Activated naive CD4-positive, alpha-beta T cell treated with anti-CD3 and anti-CD28 coated beads, Interleukin-2, amount 50 U/mL, for 72 hours (primary cell): ENCODE results near the gene TAOK1. TPM values are rescaled to one million over a fixed set of nuclear protein-coding genes. Genes with fewer than 3 reads are reported as not detected.

Experiments used
- ATAC-seq, 2 donors: fragments of 150-1000 bp; cut with Tn5 transposase; 2 replicates each; pipeline ENCODE4 v1.10.0; 2021; ENCODE audit warnings: mild to moderate bottlenecking in 2 of 2, moderate library complexity in 2 of 2
- DNase-seq, 2 donors: peaks; one replicate each; pipeline ENCODE4 v3.0.0; 2021 to 2022; ENCODE audit warnings: low spot score in 2 of 2
- H3K27ac Mint-ChIP-seq, 2 donors: one replicate each; pipeline ENCODE4 v1.8.0; 2022; ENCODE audit warnings: mild to moderate bottlenecking in 2 of 2, mixed read lengths in 2 of 2
- H3K36me3 Mint-ChIP-seq, 2 donors: one replicate each; pipeline ENCODE4 v1.8.0; 2022; ENCODE audit warnings: mixed read lengths in 2 of 2
- H3K9me3 Mint-ChIP-seq, 2 donors: one replicate each; pipeline ENCODE4 v1.8.0; 2022; ENCODE audit warnings: mixed read lengths in 2 of 2
- total RNA-seq, 2 donors: library from RNA; stranded (reverse); gene quantifications; one replicate each; pipeline ENCODE4 v1.2.3, GENCODE V29; 2022

Gene TAOK1
- total RNA-seq, 2 donors from 2014 or later: 31.6 to 37.9 TPM

DNA sequence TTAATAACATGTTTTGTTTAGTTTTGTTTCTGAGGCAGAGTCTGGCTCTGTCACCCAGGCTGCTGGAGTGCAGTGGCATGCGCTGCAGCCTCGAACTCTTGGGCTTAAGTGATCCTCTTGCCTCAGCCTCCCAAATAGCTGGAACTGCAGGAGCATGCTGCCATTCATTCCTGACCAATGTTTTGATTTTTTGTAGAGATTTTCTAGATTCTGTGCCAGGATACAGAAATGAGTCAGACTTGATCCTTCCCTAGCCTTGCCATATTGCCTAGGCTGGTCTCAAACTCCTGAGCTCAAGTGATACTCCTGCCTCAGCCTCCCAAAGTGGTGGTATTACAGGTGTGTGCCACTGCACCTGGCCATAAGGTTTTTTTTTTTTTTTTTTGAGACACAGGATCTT is 17.7 kb downstream of the TAOK1 start:
- Mint-ChIP-seq H3K9me3 (no peaks in the 10 kb centered on the region), H3K27ac (peak overlapping the region in 1 of 2 donors; percentile 55), H3K36me3 (peaks cover 0 to 8% of the 10 kb centered on the region in 2 donors)
- ATAC-seq (no peak), DNase-seq (no peak)

DNA sequence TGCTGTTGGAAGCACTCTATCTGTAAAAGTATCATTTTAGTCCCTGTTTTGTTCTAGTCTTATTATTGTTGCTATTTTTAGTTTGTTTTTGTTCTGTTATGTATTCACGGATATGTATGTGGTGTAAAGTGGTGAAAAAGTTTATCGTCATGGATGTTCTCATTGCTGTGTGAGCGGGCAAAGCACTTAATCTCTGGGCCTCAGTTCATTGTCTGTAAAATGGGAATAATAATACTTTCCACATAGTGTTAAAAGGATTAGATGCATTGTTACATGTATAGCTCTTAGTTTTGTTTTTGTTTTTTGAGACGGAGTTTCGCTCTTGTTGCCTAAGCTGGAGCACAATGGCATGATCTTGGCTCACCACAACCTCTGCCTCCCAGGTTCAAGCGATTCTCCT is 19.8 kb downstream of the TAOK1 start:
- no peaks in the 10 kb centered on the region for H3K9me3 Mint-ChIP-seq
- no peak for ATAC-seq

DNA sequence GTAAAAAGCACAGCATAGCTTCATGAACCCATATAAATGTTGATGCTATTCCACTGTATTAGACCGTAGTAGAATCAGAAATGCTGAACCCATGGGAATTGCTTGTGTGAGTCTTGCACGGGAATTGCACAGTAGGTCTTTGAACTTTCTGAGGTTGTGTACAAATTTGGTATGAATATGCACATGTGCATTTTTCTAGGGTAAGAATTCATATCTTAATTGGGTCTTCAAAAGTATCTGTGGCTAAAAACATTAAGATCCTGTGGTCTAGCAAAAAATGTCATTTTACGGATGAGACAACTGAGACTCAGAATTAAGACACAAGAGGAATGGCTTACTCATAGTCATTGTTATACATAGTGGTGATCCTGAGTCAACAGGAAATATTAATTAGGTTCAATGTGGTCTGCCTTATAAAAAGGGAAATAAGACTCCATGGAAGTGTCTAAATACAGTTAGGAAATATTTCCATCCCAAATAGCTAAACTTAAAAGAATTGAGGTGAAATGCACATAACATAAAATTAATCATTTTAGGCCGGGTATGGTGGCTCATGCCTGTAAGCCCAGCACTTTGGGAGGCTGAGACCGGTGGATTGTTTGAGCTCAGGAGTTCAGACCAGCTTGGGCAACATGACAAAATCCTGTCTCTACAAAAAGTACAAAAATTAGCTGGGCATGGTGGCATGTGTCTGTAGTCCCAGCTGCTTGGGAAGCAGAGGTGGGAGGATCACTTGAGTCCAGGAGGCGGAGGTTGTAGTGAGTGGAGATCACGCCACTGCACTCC is 22.8 kb downstream of the TAOK1 start:
- Mint-ChIP-seq H3K36me3 (no peaks in the 10 kb centered on the region), H3K27ac (peak overlapping the region in 1 of 2 donors; percentile 3), H3K9me3 (no peaks in the 10 kb centered on the region)
- ATAC-seq: peak; percentile 64 to 74
- DNase-seq: no peak

More for the DNA sequence above, 19.8 kb downstream of the TAOK1 start:
- no peaks in the 10 kb centered on the region for H3K36me3 Mint-ChIP-seq
- H3K27ac Mint-ChIP-seq: no peak overlapping the region
- no peak for DNase-seq

DNA sequence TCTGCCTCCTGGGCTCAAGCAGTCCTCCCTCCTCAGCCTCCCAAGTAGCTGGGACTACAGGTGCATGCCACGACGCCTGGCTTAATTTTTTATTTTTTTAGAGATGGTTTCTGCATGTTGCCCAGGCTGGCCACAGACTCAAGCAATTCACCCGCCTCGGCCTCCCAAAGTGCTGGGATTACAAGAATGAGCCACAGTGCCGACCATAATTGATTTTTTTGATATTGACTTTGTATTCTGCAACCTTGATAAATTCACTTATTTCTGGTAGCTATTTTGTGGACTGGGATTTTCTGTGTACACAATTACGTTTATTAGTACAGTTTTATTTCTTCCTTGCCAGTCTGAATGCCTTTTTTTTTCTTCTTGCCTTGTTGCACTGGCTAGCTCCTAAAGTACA is 30.0 kb downstream of the TAOK1 start:
- no peak for DNase-seq
- no peaks in the 10 kb centered on the region for H3K9me3 Mint-ChIP-seq
- ATAC-seq: no peak
- H3K27ac Mint-ChIP-seq: peak overlapping the region; percentile 71 to 79
- H3K36me3 Mint-ChIP-seq: peaks cover 0 to 5% of the 10 kb centered on the region in 2 donors

DNA sequence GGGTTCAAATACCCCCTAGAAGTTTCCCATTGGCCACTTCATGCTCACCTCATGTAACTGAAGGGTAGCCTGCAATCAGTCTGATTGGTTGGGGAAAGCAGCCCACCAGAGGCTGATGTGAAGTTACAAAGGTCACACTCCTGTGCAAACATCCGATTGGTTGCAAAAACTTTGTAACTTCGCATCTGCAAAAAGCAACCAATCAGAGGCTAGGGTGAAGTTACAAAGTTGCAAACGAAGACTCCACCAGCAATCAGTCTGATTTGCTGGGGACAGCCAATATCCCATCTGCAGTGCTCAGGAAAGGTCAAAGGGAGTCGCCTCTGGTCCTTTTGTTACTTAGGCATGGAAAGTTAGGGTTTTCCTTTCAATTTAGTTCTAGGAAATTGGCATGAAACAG is 40.1 kb downstream of the TAOK1 start:
- Mint-ChIP-seq H3K27ac (no peak overlapping the region), H3K9me3 (no peaks in the 10 kb centered on the region), H3K36me3 (peaks cover 0 to 5% of the 10 kb centered on the region in 2 donors)
- DNase-seq: no peak
- ATAC-seq: no peak

DNA sequence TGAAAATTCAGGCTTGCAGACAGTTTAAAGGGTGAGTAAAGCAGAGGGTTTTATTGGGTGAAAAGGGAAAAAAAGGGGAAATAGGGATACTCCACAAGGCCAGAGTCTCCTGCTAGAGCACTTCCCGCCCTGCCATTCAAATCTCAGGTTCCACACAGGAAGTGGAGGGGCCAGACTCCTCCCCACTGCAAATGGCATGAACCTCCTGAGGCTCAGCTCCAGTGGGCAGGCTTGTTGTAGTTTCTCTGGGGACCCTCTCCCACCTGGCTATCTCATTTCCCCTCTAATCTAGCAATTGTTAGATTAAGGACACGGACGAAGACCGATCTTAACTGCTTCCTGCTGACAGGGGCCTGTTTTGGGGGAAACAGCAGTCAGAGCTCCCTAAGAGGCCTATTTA is 43.4 kb downstream of the TAOK1 start:
- peak overlapping the region in 1 of 2 donors; percentile 18 for H3K27ac Mint-ChIP-seq
- DNase-seq (no peak), ATAC-seq (no peak)
- no peaks in the 10 kb centered on the region for H3K36me3 Mint-ChIP-seq
- no peaks in the 10 kb centered on the region for H3K9me3 Mint-ChIP-seq

DNA sequence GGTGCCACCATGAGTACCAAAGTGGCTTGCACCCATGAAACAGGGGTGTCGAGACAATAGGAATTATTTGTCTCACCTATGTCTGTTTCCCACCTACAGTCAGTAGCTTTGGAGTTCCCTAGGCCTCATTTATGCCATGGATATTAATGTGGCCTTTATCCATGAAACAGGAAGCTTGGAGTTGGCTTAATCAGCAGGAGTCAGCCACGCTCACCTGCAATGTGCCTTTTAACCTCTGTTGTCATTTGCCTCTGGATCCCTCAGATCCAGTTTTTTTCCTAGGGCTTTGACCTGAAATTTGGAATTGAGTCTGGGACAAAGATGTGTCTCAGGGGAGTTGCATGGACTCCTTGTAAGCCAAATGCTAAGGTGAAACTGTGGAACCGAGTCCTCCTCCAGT is 44.4 kb downstream of the TAOK1 start:
- DNase-seq (no peak), ATAC-seq (no peak)
- Mint-ChIP-seq H3K36me3 (no peaks in the 10 kb centered on the region), H3K27ac (no peak overlapping the region), H3K9me3 (no peaks in the 10 kb centered on the region)

DNA sequence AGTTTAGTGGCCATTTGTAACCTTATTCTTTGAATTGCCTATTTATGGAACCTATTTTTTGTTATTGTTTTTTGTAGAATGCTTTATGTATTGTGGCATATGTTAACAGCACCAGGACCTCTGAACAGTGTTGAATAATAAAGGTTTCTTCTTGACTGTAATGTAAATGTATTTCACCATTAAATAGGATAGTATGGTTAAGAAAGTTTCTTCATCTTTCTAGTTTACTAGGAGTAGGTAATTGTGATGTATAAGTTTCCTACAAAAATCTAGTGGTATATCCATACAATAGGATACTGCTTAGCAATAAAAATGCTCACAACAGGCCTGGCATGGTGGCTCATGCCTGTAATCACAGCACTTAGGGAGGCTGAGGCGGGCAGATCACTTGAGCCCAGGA is 52.3 kb downstream of the TAOK1 start:
- Mint-ChIP-seq H3K9me3 (no peaks in the 10 kb centered on the region), H3K36me3 (peaks cover 0 to 4% of the 10 kb centered on the region in 2 donors), H3K27ac (no peak overlapping the region)
- ATAC-seq (no peak), DNase-seq (no peak)

DNA sequence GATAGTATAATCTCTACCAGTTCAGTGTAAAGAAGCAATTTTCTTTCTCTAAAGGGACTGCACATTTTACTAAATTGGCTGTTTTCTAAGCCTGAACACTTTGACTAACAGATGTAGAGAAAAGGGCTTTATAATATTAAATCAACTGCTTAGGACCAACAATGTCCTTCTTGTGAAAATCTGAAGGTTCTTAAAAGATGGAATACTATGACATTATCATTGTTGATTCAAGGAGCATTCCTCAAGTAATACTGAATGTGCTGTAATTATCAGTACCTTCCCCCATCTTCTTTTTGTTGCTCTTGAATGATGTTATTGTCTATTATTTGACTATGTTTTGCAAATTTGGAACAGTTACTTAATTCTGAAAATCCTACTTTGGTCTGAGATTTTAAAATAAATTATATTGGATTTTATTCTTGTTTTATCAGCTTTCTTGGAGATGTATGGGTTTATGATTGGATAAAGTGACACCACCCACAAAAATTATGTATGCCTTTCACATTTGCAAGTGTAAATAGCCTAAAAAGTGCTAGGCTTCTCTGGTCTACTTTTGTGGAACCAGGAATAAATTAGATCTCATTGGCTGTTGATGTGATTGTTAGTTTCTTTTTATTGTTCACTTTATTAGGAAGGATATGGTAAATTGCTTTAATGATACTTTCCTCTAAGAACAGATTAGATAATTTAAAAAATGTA is 53.0 kb downstream of the TAOK1 start:
- DNase-seq (no peak), ATAC-seq (no peak)
- no peaks in the 10 kb centered on the region for H3K9me3 Mint-ChIP-seq
- H3K27ac Mint-ChIP-seq: no peak overlapping the region
- peaks cover 0 to 4% of the 10 kb centered on the region in 2 donors for H3K36me3 Mint-ChIP-seq

DNA sequence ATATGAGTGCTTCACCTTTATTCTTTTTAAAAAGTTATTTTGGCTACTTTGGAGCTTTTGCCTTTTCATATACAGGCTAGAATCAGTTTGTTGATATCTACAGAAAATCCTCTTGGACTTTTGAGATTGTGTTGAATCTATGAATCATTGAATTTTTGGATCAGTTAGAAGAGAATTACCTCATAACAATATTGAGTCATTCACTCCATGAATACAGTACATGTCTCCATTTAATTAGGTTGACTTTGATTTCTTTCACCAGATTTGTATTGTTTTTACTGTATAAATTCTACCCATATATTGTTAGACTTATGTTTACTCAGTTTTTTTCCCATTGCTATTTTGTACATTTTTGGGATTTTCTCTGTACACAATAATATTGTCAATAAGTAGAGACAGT is 54.4 kb downstream of the TAOK1 start:
- ATAC-seq: peak; percentile 45 to 49
- Mint-ChIP-seq H3K36me3 (peaks cover 0 to 4% of the 10 kb centered on the region in 2 donors), H3K9me3 (no peaks in the 10 kb centered on the region), H3K27ac (no peak overlapping the region)
- DNase-seq: no peak

DNA sequence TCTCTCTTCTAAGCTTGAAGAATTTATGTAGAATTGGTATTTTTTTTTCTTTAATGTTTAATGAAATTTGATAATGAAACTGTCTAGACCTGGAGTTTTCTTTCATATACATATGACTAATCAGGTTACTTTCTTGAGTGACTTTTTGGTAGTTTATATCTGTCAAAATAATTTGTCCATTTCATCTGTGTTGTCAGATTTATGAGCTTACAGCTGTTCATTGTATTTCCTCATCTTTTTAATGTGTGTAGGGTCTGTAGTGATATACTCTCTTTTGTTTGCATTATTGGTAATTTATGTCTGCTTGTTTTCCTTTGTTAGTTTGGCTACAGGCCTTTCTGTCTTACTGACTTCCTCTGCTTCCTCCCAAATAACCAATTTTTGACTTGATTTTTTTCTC is 55.7 kb downstream of the TAOK1 start:
- H3K27ac Mint-ChIP-seq: peak overlapping the region in 1 of 2 donors; percentile 75
- H3K9me3 Mint-ChIP-seq: no peaks in the 10 kb centered on the region
- no peak for ATAC-seq

DNA sequence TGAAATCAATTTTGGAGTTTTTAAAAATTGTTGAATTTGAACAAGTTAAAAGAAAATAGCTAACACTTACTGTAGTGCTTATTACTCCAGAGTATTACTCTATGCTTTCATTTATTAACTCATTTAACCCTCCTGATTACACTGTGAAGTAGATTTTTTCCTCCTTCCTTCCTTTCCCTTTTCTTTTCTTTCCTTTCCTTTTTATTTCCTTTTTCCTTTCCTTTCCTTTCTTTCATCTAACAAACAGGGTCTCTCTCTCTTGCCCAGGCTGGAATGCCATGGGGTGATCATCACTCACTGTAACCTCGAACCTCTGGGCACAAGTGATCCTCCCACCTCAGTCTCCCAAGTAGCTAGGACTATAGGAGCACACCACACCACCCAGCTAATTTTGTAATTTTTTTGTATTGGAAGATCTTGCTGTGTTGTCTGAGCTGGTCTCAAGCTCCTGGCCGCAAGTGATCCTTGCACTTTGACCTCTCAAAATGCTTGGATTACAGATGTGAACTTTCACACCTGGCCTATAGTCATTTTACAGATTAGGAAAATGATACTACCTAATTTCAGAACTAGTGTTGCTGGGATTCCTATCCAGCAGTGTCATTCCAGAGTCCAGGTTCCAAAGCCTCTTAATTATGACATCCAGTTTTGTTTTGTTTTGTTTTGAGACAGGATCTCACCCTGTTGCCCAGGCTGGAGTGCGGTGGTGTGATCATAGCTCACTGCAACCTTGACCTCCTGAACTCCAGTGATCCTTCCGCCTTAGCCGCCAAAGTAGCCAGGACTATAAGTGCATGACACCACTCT is 59.9 kb downstream of the TAOK1 start:
- ATAC-seq: no peak
- H3K9me3 Mint-ChIP-seq: no peaks in the 10 kb centered on the region
- no peak for DNase-seq
- peaks cover 12 to 30% of the 10 kb centered on the region in 2 donors for H3K36me3 Mint-ChIP-seq
- peak overlapping the region; percentile 0 to 66 for H3K27ac Mint-ChIP-seq

More for the DNA sequence above, 55.7 kb downstream of the TAOK1 start:
- DNase-seq: no peak
- H3K36me3 Mint-ChIP-seq: peaks cover 0 to 4% of the 10 kb centered on the region in 2 donors

DNA sequence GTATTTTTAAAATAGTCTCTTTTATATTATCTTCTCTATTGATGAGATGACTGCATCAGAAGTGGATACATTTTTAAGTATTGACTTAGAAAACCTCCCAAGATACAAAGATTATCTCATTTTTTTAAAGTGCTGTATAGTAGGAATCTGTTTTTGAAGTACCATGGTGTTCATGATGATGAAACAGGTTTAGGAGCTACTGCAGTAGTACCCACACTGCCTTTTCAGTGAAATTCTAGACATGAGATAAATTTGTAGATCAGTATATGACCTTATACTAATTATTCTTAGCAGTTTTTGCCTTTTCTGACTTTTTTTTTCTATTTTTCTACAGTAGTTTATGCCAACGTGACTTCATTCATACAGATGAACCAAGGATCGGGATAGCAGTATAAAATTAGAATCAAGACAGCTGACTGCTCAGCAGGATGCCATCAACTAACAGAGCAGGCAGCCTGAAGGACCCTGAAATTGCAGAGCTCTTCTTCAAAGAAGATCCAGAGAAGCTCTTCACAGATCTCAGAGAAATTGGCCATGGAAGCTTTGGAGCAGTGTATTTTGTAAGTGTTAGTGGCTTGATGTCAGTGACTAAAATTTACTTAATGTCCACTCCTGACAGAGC is 61.1 kb downstream of the TAOK1 start:
- H3K36me3 Mint-ChIP-seq: peaks cover 12 to 30% of the 10 kb centered on the region in 2 donors
- H3K9me3 Mint-ChIP-seq: no peaks in the 10 kb centered on the region
- H3K27ac Mint-ChIP-seq: peak overlapping the region; percentile 8 to 37
- DNase-seq (no peak), ATAC-seq (no peak)

DNA sequence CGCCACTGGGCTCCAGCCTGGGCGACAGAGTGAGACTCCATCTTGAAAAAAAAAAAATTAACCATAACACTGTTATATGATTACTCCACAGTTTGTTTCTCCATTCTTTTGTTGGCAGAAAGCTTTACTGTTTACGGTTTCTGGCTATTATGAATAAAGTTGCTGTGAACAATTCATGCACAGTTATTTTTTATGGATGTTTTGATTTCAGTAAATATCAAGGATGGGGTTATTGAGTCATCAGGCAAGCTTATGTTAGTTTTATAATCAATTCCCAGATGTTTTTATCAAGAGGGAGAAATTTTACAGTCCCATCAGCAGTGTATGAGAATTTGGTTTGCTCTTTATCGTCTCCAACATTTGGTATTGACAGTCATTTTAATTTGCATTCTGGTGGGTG is 67.9 kb downstream of the TAOK1 start:
- no peak for ATAC-seq
- DNase-seq: no peak
- Mint-ChIP-seq H3K36me3 (peaks cover 6 to 19% of the 10 kb centered on the region in 2 donors), H3K27ac (no peak overlapping the region), H3K9me3 (no peaks in the 10 kb centered on the region)

DNA sequence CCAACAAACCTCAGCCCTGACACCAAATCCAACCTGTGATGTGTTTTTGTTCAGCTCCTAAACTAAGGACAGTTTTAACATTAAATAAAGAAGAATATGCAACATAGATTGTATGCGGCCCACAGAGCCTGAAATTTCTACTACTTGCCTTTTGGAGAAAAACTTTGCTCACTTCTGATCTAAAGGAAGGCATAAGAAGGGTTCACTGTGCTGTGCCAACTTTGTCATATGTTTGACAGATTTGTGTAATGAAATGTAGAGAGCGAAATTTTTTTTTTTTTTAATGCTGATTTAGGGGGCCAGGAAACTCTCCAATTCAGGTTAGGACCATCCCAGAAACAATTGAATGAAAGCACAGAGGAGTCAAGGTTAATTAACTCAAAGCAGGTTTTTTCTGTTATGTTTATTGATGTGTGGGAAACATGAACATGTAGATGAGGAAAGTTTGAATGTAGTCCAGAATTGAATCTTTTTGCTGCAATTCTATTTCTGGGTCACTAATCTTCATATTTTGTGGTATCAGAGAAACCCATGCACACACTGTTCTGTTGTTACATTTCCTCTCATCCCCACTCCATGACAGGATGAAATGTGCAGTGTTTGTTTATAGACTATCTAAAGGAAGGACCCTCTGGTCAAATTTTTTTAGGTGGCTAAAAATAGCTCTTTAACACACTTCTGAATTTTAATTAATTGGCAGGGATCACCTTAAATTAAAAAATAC is 71.5 kb downstream of the TAOK1 start:
- ATAC-seq: no peak
- H3K36me3 Mint-ChIP-seq: peaks cover 0 to 8% of the 10 kb centered on the region in 2 donors
- DNase-seq: no peak
- H3K27ac Mint-ChIP-seq: peak overlapping the region in 1 of 2 donors; percentile 62
- H3K9me3 Mint-ChIP-seq: no peaks in the 10 kb centered on the region

DNA sequence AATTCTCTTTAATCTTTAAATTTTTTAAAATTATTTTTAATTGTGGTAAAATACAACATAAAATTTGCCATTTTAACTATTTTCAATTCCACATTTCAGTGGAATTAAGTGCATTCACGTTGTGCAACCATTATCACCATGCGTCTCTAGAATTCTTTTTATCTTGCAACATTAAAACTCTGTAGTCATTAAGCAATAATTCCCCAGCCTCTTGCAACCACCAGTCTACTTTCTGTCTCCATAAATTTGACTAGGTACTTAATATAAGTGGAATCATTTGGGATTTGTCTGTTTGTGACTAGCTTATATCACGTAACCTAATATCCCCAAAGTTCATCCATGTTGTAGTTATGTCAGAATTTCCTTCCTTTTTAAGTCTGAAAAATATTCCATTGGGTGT is 79.1 kb downstream of the TAOK1 start:
- ATAC-seq (no peak), DNase-seq (no peak)
- H3K27ac Mint-ChIP-seq: no peak overlapping the region

More for the DNA sequence above, 79.1 kb downstream of the TAOK1 start:
- Mint-ChIP-seq H3K9me3 (no peaks in the 10 kb centered on the region), H3K36me3 (peaks cover 0 to 11% of the 10 kb centered on the region in 2 donors)
